ENCODE results near the gene ZNF740.
"Not testable (repeated sequence)": the region's sequence is repeated elsewhere in the genome, so short reads cannot be mapped to it uniquely, and the experiment has no call there.

ZNF740 gene

DNA sequence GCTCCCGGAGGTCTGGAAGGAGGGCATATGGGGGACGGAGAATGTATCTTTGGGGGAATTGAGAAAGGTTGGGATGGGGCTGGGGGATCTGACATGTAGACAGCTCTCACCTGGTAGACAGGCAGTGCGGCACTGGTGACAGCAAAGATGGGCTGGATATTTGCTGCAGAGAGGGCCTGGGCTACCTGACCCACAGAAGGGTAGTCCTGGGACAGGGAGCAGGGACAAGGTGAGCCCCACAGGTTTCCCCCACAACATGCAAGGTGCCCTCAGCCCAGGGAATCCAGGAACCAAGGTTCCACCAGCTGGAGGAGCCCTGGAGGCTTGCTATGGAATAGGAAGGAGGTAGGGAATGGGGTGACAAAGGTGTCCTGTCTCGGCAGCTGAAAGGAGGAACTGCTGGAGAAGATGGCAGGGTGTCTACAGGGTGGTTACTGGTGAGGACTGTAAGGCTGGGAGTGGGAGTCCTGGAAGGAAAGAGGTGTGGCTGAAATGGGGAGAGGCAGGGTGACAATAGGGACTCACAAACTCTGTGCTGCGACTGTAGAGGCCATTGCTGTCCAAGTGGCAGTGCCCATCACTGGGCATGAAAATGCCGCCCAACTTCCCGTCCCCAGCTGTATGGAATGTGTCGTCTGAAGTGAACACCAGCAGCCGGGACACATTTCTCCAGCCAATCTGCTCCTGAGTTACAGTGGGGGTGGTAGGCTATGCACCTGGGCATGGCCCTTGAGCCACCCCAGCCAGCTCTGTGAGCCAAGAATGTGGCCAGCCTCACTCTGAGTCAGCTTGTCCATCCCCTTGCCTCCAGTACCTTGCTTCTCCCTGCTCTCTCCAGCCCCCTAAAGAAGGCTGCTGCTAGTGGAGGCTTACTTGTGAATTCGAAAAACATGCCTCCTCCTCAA is 15.2 kb downstream of the ZNF740 start:
- no peak for DNase-seq (ENCODE audit: low read depth)

DNA sequence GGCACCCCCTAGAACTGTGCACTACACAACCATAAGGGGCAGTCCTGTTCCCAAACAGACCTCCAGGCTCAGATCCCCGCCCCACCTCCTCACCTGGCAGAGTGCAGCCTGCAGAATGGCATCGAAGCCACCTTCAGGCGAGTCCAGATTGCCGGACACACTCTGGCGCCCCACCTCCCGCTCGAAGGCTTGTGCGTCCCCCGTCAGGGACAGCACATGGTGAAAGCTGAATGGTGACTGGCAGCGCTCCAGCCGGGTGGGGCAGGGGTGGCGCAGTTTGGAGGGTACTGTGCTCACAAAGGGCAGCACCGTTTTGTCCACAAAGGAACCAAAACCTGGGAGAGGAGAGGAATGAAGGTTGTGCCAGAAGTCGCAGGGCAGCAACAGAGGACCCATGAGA is 16.0 kb downstream of the ZNF740 start:
- no peak for DNase-seq (ENCODE audit: low read depth)

DNA sequence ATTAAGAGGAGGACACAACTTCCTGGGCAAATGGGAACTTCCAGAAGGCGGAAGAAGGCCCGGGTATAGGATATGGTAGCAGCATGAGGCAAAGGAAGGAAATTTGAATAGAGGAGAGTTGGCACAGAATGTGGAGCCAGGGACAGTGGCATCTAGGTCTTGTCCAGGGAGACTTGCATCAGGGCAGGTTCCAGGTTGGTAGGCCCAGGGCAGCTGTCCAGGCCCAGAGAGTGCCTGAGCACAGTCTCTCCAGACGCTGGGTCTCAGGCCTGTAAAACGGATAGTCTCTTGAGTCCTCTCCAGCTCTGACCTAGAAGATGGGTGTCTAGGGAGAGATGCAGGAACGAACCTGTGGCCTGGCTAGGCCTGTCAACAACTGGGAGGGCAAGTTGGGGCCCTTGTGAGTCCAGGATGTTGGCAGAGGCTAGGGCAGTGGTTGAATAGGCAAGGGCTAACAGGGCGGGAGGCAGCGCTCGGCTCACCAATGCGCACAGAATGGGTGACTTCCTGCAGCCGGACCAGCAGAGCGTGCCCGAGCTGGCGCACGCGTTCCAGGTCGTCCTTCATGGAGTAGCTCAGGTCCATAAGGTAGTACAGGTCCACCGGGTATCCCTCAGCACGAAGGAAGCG is 16.6 kb downstream of the ZNF740 start:
- no peak for DNase-seq (ENCODE audit: low read depth)

DNA sequence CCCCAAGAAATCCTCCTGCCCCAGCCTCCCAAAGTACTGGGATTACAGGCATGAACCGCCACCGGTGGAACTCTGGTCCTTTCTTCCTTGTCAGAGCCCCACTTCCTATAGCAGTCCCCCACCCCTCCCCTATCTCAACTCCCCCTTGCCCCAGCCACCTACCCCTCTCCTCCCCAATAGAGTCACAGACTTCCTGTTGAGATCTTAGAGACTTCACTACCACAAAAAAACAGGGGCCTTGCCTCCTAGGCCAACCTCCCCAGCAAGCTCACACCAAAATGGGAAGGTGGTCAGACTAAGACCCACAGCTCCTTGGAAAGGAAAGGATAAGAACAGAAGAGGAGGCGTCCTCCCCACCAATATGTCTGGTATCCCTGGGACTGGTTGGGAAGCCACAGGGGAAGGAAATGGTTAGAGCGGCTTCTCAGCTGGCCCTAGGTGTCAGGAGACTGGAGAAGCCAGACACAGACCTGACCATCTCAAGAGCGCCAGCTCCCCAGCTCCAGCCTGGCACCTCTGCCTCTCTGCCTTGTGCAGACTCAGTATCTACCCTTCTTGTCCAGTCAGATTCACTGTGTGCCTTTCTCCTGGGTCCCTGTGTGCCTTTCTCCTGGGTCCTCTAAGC is 18.1 kb downstream of the ZNF740 start:
- DNase-seq (ENCODE audit: low read depth): no peak

DNA sequence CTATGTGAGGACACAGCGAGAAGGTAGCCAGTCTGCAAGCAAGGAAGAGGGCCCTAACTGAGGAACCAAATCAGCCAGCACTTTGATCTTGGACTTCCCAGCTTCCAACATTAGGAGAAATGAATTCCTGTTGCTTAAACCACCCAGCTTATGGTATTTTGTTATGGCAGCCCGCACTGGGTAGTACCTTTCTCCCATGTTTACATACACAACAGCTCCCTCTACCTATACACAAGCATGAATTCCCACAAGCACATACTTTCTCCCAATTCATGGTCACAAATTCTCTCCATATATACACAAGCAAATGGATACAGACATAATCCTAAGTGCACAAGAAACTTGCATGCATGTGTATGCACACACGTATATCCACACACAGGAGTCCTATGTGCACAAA is 19.2 kb downstream of the ZNF740 start:
- no peak for DNase-seq (ENCODE audit: low read depth)

DNA sequence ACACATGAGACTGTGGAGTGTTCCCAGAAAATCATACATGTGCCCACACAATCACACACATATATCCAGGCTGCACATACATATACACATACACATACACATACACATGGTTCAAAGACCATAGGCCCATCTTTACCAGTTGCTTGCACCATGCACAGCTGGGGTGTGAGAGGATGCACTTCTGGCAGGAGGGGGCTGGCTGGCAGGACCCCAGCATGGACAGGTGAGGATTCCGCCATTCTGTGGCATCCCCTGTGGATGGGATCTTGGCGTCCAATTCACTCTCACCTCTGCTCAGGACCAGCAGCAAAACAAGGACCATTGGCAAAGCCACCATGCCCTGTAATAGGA is 19.6 kb downstream of the ZNF740 start:
- no peak for DNase-seq (ENCODE audit: low read depth)

DNA sequence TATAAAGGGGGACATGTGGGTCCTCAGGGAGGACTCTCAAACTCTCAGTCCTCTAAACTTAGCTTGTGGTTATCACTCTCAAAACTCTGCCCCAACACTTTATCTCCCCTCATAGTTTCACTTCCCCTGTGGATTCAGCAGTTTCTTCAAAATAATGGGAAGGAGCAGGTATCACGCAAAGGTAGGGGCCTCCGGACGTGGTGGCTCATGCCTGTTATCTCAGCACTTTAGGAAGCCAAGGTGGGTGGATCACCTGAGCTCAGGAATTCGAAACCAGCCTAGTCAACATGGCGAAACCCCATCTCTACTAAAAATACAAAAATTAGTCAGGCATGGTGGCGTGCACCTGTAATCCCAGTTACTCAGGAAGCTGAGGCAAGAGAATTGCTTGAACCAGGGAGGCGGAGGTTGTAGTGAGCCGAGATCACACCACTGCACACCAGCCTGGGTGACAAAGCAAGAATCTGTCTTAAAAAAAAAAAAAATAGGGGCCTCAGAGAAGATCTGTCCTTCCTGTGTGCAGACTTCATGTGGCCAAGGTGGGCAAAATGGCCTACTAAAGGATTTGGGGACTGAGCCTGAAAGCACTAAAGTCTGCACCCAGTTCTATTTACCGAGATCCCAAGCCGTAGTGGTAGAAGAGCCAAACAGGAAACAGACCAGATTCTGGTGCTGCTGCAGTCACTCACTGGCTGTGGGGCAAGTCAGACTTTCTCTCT is 20.1 kb downstream of the ZNF740 start:
- DNase-seq (ENCODE audit: low read depth): no peak

DNA sequence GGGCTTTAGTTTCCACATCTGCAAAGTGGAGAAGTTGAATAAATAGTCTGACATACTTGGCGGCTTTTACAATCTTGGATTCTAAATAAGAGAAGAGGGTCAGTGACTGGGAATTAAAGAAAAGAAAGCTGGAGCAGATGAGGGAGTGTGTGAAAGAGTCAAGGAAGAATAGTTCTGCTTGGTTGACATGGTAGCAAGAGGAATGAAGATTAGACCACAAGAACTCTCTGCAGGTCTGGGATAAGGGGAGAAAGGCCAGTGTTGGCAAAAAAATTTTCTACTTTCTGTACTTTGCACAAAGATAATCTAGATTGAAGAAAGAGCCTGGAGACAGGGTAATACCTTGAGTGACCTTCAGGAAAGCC is 20.6 kb downstream of the ZNF740 start:
- DNase-seq (ENCODE audit: low read depth): no peak

DNA sequence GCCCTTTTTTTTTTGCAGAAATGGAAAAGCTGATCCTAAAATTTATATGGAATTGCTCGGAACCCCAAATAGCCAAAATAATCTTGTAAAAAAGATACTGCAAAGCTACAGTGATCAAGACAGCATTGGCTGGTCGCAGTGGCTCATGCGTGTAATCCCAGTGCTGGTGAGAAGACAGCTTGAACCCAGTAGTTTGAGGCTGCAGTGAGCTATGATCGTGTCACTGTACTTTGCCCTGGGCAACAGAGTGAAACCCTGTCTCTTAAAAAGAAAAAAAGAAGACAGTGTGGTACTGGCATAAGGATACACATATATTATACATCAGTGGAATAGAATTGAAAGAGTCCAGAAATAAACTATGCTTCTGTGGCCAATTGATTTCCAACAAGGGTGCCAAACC is 21.1 kb downstream of the ZNF740 start:
- DNase-seq (ENCODE audit: low read depth): no peak

DNA sequence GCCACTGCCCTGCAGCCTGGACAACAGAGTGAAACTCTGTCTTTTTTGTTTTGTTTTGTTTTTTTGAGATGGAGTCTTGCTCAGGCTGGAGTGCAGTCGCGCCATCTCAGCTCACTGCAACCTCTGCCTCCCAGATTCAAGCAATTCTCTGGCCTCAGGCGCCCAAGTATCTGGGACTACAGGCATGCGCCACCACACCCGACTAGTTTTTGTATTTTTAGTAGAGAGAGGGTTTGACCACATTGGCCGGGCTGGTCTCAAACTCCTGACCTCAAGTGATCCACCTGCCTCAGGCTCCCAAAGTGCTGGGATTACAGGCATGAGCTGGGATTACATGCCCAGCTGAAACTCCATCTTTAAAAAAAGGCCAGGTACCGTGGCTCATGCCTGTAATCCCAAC is 21.8 kb downstream of the ZNF740 start:
- DNase-seq (ENCODE audit: low read depth): not testable (repeated sequence)

DNA sequence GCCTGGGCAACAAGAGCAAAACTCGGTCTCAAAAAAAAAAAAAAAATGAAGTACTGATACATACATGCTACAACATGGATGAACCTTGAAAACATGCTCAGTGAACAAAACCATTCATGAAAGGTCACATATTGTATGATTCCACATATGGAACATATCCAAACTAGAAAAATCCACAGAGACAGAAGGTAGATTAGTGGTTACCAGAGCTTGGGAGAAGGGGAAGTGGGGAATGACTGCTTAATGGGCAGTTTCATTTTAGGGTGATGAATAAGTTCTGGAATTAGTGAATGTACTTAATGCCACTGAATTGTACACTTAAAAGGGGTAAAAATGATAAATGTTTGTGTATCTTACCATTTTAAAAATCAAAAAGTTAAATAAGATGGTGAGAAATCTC is 23.8 kb downstream of the ZNF740 start:
- DNase-seq (ENCODE audit: low read depth): no peak

DNA sequence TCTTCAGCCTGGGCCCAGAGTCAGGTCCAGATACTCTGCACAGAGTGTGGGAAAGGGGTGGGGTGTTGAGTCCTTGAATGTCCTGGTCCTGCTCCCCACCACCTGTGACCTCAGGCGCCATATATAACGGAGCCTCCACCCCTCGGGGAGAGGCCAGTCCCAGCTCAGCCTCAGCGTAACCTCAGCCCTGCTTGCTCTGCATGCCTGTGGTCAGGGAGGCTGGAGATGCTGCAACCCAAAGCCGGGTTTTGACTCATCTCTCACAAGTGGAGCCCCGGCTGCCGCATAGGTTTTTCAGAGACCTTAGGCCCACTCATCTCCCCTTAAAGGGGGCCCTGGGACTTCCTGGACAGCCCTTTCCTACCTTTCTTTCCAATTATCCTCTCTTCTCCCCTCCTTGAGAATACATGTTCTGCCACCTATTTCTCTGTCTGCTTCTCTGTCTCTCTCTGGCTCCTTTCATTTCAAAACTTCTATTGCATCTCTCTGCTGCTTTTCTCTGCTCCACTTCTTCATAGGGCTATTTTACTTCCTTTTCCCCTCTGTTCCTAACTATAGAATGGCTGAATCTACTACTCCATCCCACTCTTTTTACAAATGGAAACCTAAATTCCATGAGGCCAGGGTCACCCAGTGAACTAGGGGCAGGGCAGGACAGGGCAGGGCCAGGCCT is 25.4 kb downstream of the ZNF740 start:
- peak; percentile 75 for DNase-seq (ENCODE audit: low read depth)

DNA sequence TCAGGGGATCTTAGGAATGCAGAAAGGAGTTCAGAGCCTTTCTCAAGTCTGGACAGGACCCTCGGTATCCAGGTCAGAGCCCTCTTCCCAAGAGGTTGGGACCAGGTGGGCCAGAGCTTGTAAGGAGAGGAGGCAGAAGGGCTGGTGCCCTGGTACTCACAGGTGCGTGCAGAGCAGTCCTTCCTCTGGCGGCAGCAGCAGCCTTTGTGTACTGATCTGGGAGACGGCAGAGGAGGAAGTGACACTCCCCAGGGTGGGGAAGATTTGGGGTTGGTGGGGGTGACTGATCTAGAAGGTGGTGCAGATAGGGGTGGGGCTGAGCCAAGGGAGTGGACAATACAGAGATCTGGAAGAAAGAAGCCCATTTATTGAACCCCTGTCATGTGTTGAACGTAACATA is 26.5 kb downstream of the ZNF740 start, which contains the start of gene ITGB7:
TSS of gene ITGB7 (minus strand) at position 210 of the 400 bp plus-strand sequence. CDS start 6,808 bp downstream, outside the sequence.
- peak; percentile 56 for DNase-seq (ENCODE audit: low read depth)

DNA sequence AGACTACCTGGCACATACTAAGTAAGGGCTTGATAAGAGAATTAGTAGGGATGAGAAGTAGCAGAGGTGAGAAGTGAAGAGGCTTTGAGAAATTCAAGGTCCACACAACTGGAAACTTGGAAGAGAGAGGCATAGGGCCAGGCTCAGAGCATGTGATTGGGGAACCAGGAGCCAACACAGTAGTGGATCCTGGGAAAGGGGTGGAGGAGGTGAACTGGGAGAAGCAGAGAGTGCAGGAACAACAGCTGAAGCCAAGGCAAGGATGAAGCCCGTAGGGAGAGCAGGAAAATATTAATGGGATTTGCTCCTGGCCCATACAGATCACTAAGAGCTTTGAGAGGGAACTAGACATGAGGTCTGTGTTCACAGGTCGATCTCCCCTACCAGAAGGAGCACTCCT is 27.9 kb downstream of the ZNF740 start:
- DNase-seq (ENCODE audit: low read depth): no peak

DNA sequence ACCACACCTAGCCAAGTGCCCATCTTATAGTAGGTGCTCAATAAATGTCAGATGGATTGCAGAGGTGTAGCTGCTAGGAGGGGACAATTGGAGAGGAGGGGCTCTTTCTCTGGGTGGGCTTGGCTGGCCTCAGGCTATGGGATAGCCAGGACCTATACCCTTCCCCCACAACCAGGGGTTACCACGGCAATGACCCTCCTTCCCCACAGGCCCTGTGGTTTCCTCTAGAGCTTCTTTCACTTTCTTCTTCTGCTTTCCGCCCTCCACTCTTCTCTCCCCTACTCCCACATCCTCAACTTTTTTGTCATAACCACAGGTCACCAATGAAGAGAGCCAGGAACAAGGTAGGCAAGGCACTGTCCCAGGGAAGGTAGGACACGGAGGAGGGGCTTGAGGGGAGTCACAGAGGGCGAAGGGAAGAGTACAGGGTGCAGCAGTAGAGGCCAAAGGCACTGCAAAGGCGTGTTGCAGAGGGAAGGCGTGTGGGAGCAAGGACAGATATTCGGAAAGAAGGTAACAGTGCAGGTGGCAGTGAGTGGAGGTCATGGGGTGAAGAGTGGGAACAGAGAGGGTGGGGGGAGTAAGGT is 28.4 kb downstream of the ZNF740 start:
- no peak for DNase-seq (ENCODE audit: low read depth)

DNA sequence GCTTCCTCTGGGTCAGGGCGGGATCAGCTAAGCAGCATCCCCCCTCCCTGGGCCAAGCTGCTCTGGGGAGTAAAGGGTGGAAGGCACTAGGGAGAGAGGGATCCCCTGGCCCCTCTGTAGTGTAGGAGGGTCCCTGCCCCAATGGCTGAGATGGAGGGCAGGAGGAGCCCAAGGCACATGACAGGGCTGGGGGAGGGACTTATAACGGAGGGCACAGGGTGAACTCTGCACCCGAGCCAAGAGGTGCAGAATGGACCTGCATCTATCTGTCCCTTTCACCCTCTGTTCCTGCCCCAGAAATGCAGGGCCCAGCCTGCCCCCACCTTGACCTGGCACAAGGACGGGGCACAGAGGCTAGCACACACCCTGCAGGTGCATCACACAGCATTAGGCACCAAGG is 30.3 kb downstream of the ZNF740 start:
- DNase-seq (ENCODE audit: low read depth): no peak

DNA sequence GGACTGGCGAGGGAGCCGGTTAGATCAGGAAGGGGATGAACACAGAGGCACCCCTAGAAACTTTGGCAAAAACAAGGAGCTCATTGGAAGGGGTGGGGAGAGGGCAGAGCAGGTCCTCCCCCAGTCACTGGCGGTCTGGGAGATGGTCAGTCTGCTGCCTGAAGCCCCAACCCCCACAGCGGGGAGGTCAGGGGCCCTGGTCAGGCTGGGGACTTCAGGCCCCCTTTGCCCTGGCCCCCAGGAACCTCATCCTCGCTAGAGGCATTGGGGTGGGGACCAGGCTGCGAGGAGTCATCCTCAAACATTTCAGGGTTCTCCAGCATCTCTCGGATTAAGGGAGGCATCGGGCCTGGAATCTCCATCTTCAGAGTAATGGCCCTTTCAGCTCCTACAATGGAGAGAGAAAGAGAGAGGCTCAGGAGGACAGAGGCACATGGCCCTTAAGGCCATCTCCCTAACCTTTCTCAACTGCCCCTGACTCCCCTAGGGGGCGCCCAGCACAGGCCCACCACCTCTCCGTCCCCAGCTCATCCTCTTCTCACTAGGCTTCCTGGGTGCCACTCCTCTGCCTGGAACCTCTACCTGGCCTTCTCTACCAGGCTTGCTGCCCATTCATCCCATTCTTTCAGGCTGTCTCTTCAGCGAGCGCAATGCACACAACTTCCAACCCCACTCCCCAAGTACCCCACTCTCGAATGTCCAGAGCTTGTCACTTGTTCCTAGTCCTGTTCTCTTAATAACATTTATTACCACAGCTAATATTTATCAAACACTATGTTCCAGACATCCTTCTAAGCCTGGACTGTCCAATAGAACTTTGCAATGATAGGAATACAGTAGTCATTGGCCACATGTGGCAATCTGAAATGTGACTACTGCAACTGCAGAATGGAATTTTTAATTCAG is 31.2 kb downstream of the ZNF740 start:
- DNase-seq (ENCODE audit: low read depth): no peak

DNA sequence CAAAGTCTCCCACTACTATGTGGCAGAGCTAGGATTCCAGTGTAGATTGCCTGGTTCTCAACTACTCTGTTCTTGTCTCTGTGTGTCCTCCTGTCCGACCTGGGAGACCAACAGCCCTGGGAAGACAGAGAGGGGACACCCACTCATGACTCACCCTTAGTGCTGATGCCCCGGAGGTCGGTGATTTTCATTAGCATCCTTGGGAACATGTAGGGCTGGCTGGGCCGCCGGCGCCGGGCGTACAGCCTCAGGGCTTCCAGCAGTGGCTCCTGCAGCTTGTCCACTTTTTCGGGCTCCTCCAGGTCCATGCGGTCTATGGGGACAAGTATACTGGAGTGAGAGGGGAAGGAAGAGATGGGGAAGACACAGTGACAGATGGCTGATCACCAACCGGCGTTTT is 32.4 kb downstream of the ZNF740 start:
- DNase-seq (ENCODE audit: low read depth): no peak

DNA sequence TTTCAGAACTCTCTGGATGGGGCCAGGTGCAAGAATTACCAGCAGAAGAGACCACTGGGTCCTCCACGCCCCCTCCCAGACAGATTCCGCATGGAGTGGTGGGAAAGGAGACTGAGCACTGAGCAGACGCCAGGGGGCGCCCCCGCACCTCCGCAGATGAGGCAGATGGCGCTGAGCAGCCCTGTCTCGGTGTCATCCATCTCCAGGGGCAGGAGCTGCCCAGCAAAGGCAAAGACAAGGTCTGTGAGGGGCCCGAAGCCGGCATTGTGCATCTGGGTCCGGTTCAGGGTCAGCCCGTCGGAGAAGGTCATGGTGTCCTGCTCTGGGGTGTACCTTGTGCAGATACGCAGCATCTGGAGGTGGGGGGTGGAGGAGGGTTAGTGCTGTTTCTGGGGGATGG is 32.8 kb downstream of the ZNF740 start:
- DNase-seq (ENCODE audit: low read depth): peak; percentile 82

DNA sequence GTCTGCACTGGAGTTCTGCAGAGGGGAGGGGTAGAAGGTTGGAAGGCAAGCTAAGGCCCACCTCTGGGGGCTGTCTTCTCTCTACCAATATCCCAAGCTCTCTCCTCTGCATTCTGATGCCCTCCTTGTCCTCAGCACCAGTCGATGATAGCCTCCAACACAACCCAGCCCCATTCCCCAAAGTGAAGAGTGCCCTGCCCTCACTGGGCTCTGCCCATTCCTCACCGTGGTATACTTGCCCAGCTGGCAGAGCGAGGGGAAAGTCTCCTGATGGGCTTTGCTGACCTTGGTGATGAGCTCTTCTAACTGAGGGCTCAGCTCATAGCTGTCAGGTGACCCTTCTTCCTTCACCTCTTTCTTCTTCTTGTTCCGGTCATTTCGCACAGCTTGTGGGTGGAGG is 33.7 kb downstream of the ZNF740 start:
- no peak for DNase-seq (ENCODE audit: low read depth)

All from activated T-cell treated with anti-CD3 and anti-CD28 coated beads for 48 hours (primary cell).